Parathyroid adenoma (tissue), 2 donors: ENCODE data around the gene EPHX1.

Experiments
- H2AFZ ChIP-seq: fragments of 300-600 bp; sonication (generic); one replicate; pipeline ENCODE4 v1.7.0; 2017; ENCODE audit warnings: antibody characterized with exemption, mild to moderate bottlenecking
- H3K27ac ChIP-seq: fragments of 300-600 bp; sonication (generic); one replicate; pipeline ENCODE4 v1.7.0; 2017
- H3K27me3 ChIP-seq: fragments of 300-600 bp; sonication (generic); one replicate; pipeline ENCODE4 v1.7.0; 2017; ENCODE audit warnings: low read length; ENCODE audit not compliant: control insufficient read depth, insufficient read depth
- H3K36me3 ChIP-seq: fragments of 300-600 bp; sonication (generic); one replicate; pipeline ENCODE4 v1.7.0; 2017; ENCODE audit warnings: low read length; ENCODE audit not compliant: control insufficient read depth, insufficient read depth
- H3K4me1 ChIP-seq: fragments of 300-600 bp; sonication (generic); one replicate; pipeline ENCODE4 v1.7.0; 2017; ENCODE audit warnings: control low read depth
- H3K4me2 ChIP-seq: fragments of 300-600 bp; sonication (generic); one replicate; pipeline ENCODE4 v1.7.0; 2017; ENCODE audit warnings: low read length
- H3K4me3 ChIP-seq: fragments of 300-600 bp; sonication (generic); one replicate; pipeline ENCODE4 v1.7.0; 2017; ENCODE audit warnings: low read depth, low read length
- H3K79me2 ChIP-seq: fragments of 300-600 bp; sonication (generic); one replicate; pipeline ENCODE4 v1.7.0; 2017; ENCODE audit warnings: control low read depth
- H3K9ac ChIP-seq: fragments of 300-600 bp; sonication (generic); one replicate; pipeline ENCODE4 v1.7.0; 2017; ENCODE audit warnings: mild to moderate bottlenecking
- H3K9me3 ChIP-seq: fragments of 300-600 bp; sonication (generic); one replicate; pipeline ENCODE4 v1.7.0; 2017; ENCODE audit warnings: low read length; ENCODE audit not compliant: control insufficient read depth
- TF ChIP-seq, protein P1 (sequence below): fragments of 300-600 bp; sonication (generic); IDR thresholded peaks from one replicate; pipeline ENCODE4 v1.7.0; 2017; ENCODE audit warnings: antibody characterized with exemption, mild to moderate bottlenecking
- donor health status: primary hyperparathyroidism.

Gene EPHX1

DNA sequence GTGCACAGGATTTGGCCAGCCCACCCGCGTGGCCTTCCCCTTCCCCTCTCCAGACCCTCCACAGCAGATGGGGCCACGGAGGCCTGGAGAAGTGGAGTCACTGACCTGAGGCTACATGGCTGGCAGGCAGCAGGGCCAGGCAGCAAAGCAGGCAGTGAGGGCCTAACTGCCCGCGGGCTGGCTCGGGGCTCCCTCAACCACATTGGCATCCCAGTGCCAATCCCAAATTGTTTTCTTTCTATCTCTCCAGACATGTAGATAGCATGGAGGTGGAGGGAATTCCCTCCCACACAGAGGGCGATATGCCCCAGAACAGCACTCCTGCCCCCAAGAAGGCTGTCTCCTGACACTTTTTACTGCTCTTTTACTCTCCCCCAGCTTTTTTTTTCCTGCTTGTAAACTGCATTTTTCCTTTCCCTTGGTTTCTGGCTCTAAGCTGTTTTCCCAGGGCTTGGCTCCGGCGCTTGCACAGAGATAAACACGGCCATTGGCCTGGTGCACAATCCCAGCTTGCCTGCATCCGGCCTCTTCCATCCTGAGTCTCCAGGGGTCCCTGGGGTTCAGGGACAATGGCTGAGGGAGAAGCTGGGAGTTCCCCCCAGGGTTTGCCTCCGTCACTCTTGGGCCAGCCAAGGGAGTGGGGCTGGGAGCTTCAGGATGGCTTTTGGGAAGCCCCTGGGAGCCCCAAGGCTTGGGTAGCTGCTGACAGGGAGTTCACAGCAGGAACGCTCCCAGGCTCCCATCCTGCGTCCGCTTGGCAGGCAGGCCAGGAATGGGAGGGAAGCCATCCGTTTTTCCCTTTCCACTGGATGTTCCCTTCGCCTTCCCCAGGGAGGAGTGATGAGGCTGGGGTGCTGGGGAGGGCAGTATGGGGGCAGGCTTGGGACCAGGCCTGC is 7.0 kb downstream of the EPHX1 start:
- TF ChIP-seq, protein P1, sequence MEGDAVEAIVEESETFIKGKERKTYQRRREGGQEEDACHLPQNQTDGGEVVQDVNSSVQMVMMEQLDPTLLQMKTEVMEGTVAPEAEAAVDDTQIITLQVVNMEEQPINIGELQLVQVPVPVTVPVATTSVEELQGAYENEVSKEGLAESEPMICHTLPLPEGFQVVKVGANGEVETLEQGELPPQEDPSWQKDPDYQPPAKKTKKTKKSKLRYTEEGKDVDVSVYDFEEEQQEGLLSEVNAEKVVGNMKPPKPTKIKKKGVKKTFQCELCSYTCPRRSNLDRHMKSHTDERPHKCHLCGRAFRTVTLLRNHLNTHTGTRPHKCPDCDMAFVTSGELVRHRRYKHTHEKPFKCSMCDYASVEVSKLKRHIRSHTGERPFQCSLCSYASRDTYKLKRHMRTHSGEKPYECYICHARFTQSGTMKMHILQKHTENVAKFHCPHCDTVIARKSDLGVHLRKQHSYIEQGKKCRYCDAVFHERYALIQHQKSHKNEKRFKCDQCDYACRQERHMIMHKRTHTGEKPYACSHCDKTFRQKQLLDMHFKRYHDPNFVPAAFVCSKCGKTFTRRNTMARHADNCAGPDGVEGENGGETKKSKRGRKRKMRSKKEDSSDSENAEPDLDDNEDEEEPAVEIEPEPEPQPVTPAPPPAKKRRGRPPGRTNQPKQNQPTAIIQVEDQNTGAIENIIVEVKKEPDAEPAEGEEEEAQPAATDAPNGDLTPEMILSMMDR: no peak
- H3K4me2 ChIP-seq: no peak overlapping the region
- no peak overlapping the region for H3K9ac ChIP-seq
- no peak overlapping the region for H3K4me3 ChIP-seq
- no peaks in the 10 kb centered on the region for H3K36me3 ChIP-seq
- H3K9me3 ChIP-seq: no peaks in the 10 kb centered on the region
- peaks cover 7% of the 10 kb centered on the region for H3K79me2 ChIP-seq
- no peaks in the 10 kb centered on the region for H3K27me3 ChIP-seq
- no peaks in the 10 kb centered on the region for H3K4me1 ChIP-seq
- peak overlapping the region; percentile 61 for H3K27ac ChIP-seq
- H2AFZ ChIP-seq: no peak overlapping the region

DNA sequence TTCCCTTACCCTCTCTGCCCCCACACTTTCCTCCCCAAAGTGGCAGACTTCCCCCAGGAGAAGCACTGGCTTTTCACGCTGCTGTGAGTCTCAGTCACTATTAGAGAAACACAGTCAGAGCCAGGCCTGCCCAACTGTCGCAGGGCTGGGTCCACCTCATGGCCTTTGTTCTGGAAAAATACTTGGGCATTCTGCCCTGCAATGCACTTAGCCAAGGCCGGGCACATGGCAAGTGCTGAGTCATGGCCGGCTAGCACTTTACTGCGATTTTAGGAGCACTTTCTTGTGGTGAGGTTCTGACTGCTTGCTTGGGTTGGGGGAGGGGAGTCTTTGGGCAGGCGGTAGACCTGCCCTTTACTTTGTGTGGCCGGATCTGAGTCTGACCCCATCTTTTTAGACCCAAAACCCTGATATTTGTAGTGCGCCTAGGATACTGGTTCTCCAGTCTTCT is 7.7 kb downstream of the EPHX1 start:
- H3K4me2 ChIP-seq: no peak overlapping the region
- peak overlapping the region; percentile 61 for H3K27ac ChIP-seq
- H3K4me1 ChIP-seq: peaks cover 2% of the 10 kb centered on the region
- no peaks in the 10 kb centered on the region for H3K27me3 ChIP-seq
- no peaks in the 10 kb centered on the region for H3K9me3 ChIP-seq
- no peaks in the 10 kb centered on the region for H3K36me3 ChIP-seq
- H2AFZ ChIP-seq: no peak overlapping the region
- H3K79me2 ChIP-seq: peaks cover 8% of the 10 kb centered on the region
- no peak overlapping the region for H3K4me3 ChIP-seq
- TF ChIP-seq, protein P1: no peak
- H3K9ac ChIP-seq: no peak overlapping the region

DNA sequence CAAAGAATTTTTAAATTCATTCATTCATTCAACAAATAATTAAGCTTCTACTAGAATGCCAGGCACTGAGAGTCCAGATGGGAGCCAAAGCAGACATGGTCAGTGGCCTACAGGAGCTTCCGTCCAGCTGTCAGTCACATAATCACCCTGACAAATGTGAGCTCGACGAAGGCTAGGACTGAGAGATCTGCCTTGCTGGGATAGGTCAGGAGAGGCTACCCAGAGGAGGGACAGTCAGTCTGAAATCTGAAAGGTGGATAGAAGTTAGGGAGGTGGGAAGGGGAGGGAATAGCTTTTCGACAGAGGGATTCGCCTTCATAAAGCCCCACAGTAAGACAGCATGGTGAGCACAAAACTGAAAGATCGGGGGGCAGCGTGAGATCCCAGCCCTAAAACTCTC is 8.3 kb downstream of the EPHX1 start:
- Histone ChIP-seq H3K4me2 (no peak overlapping the region), H3K9ac (no peak overlapping the region), H3K79me2 (peaks cover 11% of the 10 kb centered on the region), H3K4me1 (peaks cover 3% of the 10 kb centered on the region), H3K36me3 (no peaks in the 10 kb centered on the region), H3K9me3 (no peaks in the 10 kb centered on the region), H2AFZ (no peak overlapping the region), H3K27me3 (no peaks in the 10 kb centered on the region), H3K4me3 (no peak overlapping the region), H3K27ac (peak overlapping the region; percentile 61)
- TF ChIP-seq, protein P1: no peak

DNA sequence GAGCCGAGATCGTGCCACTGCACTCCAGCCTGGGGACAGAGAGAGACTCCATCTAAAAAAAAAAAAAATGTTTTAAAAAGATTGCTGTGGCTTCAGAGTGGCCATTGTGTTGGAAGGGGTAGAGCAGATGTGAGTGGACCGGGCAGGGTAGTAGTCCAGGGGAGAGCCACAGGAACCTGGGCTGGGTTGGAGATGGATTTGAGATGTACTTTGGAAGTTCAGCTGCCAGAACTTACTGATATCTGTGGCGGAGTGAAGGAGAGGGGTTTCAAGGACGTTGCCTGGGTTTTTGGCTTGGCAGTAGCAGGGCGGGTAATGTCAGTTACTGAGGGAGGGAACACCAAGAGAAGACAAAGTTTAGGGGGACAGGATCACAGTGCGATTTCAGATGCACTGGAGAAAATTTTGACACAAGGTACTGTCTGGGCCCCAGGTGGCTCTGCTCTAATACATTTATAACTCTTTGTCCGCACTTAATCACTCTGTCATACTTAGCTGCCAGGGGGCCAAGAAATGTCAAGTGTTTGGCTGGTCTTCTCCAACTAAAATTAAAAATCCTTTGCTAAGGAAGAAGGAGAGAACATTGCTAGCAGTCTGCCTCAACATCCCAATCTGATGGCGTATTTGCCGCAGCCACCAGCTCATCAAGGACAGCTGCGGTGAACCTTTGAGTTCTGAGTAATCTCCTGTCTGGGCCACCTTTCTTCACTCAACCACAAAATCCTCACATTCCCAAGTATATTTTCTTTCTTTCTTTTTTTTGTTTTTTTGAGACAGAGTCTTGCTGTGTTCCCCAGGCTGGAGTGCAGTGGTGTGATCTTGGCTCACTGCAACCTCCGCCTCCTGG is 9.6 kb downstream of the EPHX1 start:
- H3K4me1 ChIP-seq: peaks cover 3% of the 10 kb centered on the region
- H3K79me2 ChIP-seq: peaks cover 15% of the 10 kb centered on the region
- no peak overlapping the region for H3K4me3 ChIP-seq
- H3K4me2 ChIP-seq: no peak overlapping the region
- no peaks in the 10 kb centered on the region for H3K9me3 ChIP-seq
- H3K36me3 ChIP-seq: no peaks in the 10 kb centered on the region
- H3K27me3 ChIP-seq: no peaks in the 10 kb centered on the region
- H3K9ac ChIP-seq: no peak overlapping the region
- H3K27ac ChIP-seq: no peak overlapping the region
- TF ChIP-seq, protein P1: no peak
- no peak overlapping the region for H2AFZ ChIP-seq
